Measurements from ENCODE around the gene NRDE2. TPM values are rescaled to one million over a fixed set of nuclear protein-coding genes. Genes with fewer than 3 reads are reported as not detected.
"Not testable (repeated sequence)": the region's sequence is repeated elsewhere in the genome, so short reads cannot be mapped to it uniquely, and the experiment has no call there.

NRDE2 gene
- polyA plus RNA-seq, 1 donor from 2014 or later: 9.5 TPM

- H3K27ac ChIP-seq (ENCODE audit: low read length): no peak overlapping the region
- no peak for TF ChIP-seq CTCF (IDR thresholded peaks at IDR 0.05; ENCODE audit: poor library complexity, severe bottlenecking)
- no peak for TF ChIP-seq TAF1 (IDR thresholded peaks at IDR 0.05; ENCODE audit: low read depth)
- TF ChIP-seq EZH2 (IDR thresholded peaks at IDR 0.05; ENCODE audit: borderline replicate concordance, insufficient read depth, low read length, poor library complexity, severe bottlenecking): no peak
- TF ChIP-seq EP300 (conservative IDR thresholded peaks at IDR 0.05; ENCODE audit: poor library complexity, severe bottlenecking): no peak
- TF ChIP-seq SMC3 (conservative IDR thresholded peaks at IDR 0.05; ENCODE audit: poor library complexity): no peak
- TF ChIP-seq POLR2AphosphoS5 (IDR thresholded peaks at IDR 0.05): no peak
- no peak for TF ChIP-seq RAD21 (conservative IDR thresholded peaks at IDR 0.05)
- no peak for TF ChIP-seq MXI1 (conservative IDR thresholded peaks at IDR 0.05; ENCODE audit: poor library complexity, severe bottlenecking)
- TF ChIP-seq REST (IDR thresholded peaks at IDR 0.05; ENCODE audit: borderline replicate concordance): no peak
These were observed 10.0 kb upstream of the NRDE2 start for GRCh38 chr14:90341784-90342183.

GRCh38 chr14:90341232-90341631 is 9.5 kb upstream of the NRDE2 start:
- not testable (repeated sequence) for H3K4me3 ChIP-seq (ENCODE audit: low read length); H3K9me2 ChIP-seq (ENCODE audit: insufficient read depth, low read length); H2AFZ ChIP-seq (ENCODE audit: low read depth, low read length); H3F3A ChIP-seq (ENCODE audit: insufficient read depth, low read length, poor library complexity, severe bottlenecking); H3K27ac ChIP-seq (ENCODE audit: low read length); H3K4me2 ChIP-seq (ENCODE audit: low read length); H3K36me3 ChIP-seq (ENCODE audit: insufficient read depth, low read length); H3K79me2 ChIP-seq (replicated peaks; ENCODE audit: insufficient read depth, low read length); H3K9me3 ChIP-seq (ENCODE audit: low read length); H3K9ac ChIP-seq (ENCODE audit: low read length); H3K27me3 ChIP-seq (ENCODE audit: insufficient read depth, low read depth, low read length); H4K20me1 ChIP-seq (ENCODE audit: insufficient read depth)

More at GRCh38 chr14:90341784-90342183, 10.0 kb upstream of the NRDE2 start:
- H3K9me3 ChIP-seq (ENCODE audit: low read length): no peaks in the 10 kb centered on the region
- no peaks in the 10 kb centered on the region for H3K79me2 ChIP-seq (replicated peaks; ENCODE audit: insufficient read depth, low read length)
- H3K9ac ChIP-seq (ENCODE audit: low read length): no peak overlapping the region
- no peaks in the 10 kb centered on the region for H3K27me3 ChIP-seq (ENCODE audit: insufficient read depth, low read depth, low read length)
- H4K20me1 ChIP-seq (ENCODE audit: insufficient read depth): no peaks in the 10 kb centered on the region
- H2AFZ ChIP-seq (ENCODE audit: low read depth, low read length): no peak overlapping the region
- H3K36me3 ChIP-seq (ENCODE audit: insufficient read depth, low read length): no peaks in the 10 kb centered on the region
- no peak overlapping the region for H3K4me2 ChIP-seq (ENCODE audit: low read length)
- H3K9me2 ChIP-seq (ENCODE audit: insufficient read depth, low read length): no peaks in the 10 kb centered on the region
- no peaks in the 10 kb centered on the region for H3F3A ChIP-seq (ENCODE audit: insufficient read depth, low read length, poor library complexity, severe bottlenecking)
- no peak overlapping the region for H3K4me3 ChIP-seq (ENCODE audit: low read length)

GRCh38 chr14:90336985-90337384 is 5.2 kb upstream of the NRDE2 start:
- Histone ChIP-seq H3K4me2 (ENCODE audit: low read length) (no peak overlapping the region), H3K27ac (ENCODE audit: low read length) (no peak overlapping the region)
- TF ChIP-seq REST (IDR thresholded peaks at IDR 0.05; ENCODE audit: borderline replicate concordance) (no peak), POLR2AphosphoS5 (IDR thresholded peaks at IDR 0.05) (no peak), TAF1 (IDR thresholded peaks at IDR 0.05; ENCODE audit: low read depth) (no peak), CTCF (IDR thresholded peaks at IDR 0.05; ENCODE audit: poor library complexity, severe bottlenecking) (no peak), SMC3 (conservative IDR thresholded peaks at IDR 0.05; ENCODE audit: poor library complexity) (no peak), EP300 (conservative IDR thresholded peaks at IDR 0.05; ENCODE audit: poor library complexity, severe bottlenecking) (no peak), EZH2 (IDR thresholded peaks at IDR 0.05; ENCODE audit: borderline replicate concordance, insufficient read depth, low read length, poor library complexity, severe bottlenecking) (no peak), MXI1 (conservative IDR thresholded peaks at IDR 0.05; ENCODE audit: poor library complexity, severe bottlenecking) (no peak), RAD21 (conservative IDR thresholded peaks at IDR 0.05) (no peak)

More at GRCh38 chr14:90336985-90337384, 5.2 kb upstream of the NRDE2 start:
- Histone ChIP-seq H3K4me3 (ENCODE audit: low read length) (no peak overlapping the region), H2AFZ (ENCODE audit: low read depth, low read length) (no peak overlapping the region), H3F3A (ENCODE audit: insufficient read depth, low read length, poor library complexity, severe bottlenecking) (no peaks in the 10 kb centered on the region), H3K79me2 (replicated peaks; ENCODE audit: insufficient read depth, low read length) (no peaks in the 10 kb centered on the region), H3K9me3 (ENCODE audit: low read length) (no peaks in the 10 kb centered on the region), H4K20me1 (ENCODE audit: insufficient read depth) (no peaks in the 10 kb centered on the region), H3K36me3 (ENCODE audit: insufficient read depth, low read length) (no peaks in the 10 kb centered on the region), H3K9me2 (ENCODE audit: insufficient read depth, low read length) (no peaks in the 10 kb centered on the region), H3K9ac (ENCODE audit: low read length) (no peak overlapping the region), H3K27me3 (ENCODE audit: insufficient read depth, low read depth, low read length) (no peaks in the 10 kb centered on the region)

Measured in neural cell (in vitro differentiated cells).